ENCODE data around the gene LAMA2.

The LAMA2 gene

GRCh38 chr6:129016844-129017243 lies 133.9 kb downstream of the LAMA2 start:
- no peak overlapping the region for H3K4me2 ChIP-seq (ENCODE audit: low read length)
- no peak overlapping the region for H3K9ac ChIP-seq (ENCODE audit: low read length)
- no peaks in the 10 kb centered on the region for H3K9me3 ChIP-seq (ENCODE audit: insufficient read depth, low read length)
- H3K27ac ChIP-seq (ENCODE audit: low read length) = no peak overlapping the region
- TF ChIP-seq EZH2phosphoT487 (IDR thresholded peaks at IDR 0.05; ENCODE audit: low read depth) (no peak), CTCF (IDR thresholded peaks at IDR 0.05; ENCODE audit: low read depth, low read length) (no peak)
- H3K4me3 ChIP-seq (ENCODE audit: low read length) = no peak overlapping the region
- no peaks in the 10 kb centered on the region for H3K79me2 ChIP-seq (ENCODE audit: low read length)
- H3K36me3 ChIP-seq (replicated peaks; ENCODE audit: low read depth, low read length) = no peaks in the 10 kb centered on the region
- H3K27me3 ChIP-seq (ENCODE audit: low read depth, low read length) = no peaks in the 10 kb centered on the region
- H4K20me1 ChIP-seq (ENCODE audit: insufficient read depth, low read length) = no peaks in the 10 kb centered on the region
- H3K4me1 ChIP-seq (ENCODE audit: low read length) = no peaks in the 10 kb centered on the region
- H2AFZ ChIP-seq (ENCODE audit: low read depth, low read length) = no peak overlapping the region

- Histone ChIP-seq H3K4me1 (ENCODE audit: low read length) (no peaks in the 10 kb centered on the region), H3K27me3 (ENCODE audit: low read depth, low read length) (no peaks in the 10 kb centered on the region), H4K20me1 (ENCODE audit: insufficient read depth, low read length) (no peaks in the 10 kb centered on the region)
These were observed 139.1 kb downstream of the LAMA2 start for GRCh38 chr6:129022011-129022553.

GRCh38 chr6:129026601-129027000 lies 143.7 kb downstream of the LAMA2 start:
- no peaks in the 10 kb centered on the region for H3K27me3 ChIP-seq (ENCODE audit: low read depth, low read length)

More at GRCh38 chr6:129022011-129022553, 139.1 kb downstream of the LAMA2 start:
- Histone ChIP-seq H3K4me3 (ENCODE audit: low read length) (no peak overlapping the region), H3K36me3 (replicated peaks; ENCODE audit: low read depth, low read length) (no peaks in the 10 kb centered on the region), H3K9ac (ENCODE audit: low read length) (no peak overlapping the region), H3K4me2 (ENCODE audit: low read length) (no peak overlapping the region), H3K27ac (ENCODE audit: low read length) (no peak overlapping the region), H3K79me2 (ENCODE audit: low read length) (no peaks in the 10 kb centered on the region), H2AFZ (ENCODE audit: low read depth, low read length) (no peak overlapping the region), H3K9me3 (ENCODE audit: insufficient read depth, low read length) (no peaks in the 10 kb centered on the region)
- no peak for TF ChIP-seq EZH2phosphoT487 (IDR thresholded peaks at IDR 0.05; ENCODE audit: low read depth)
- TF ChIP-seq CTCF (IDR thresholded peaks at IDR 0.05; ENCODE audit: low read depth, low read length) = no peak

GRCh38 chr6:129029778-129030177 lies 146.8 kb downstream of the LAMA2 start:
- TF ChIP-seq CTCF (IDR thresholded peaks at IDR 0.05; ENCODE audit: low read depth, low read length) (no peak), EZH2phosphoT487 (IDR thresholded peaks at IDR 0.05; ENCODE audit: low read depth) (no peak)
- H3K79me2 ChIP-seq (ENCODE audit: low read length) = no peaks in the 10 kb centered on the region
- no peak overlapping the region for H3K4me3 ChIP-seq (ENCODE audit: low read length)
- H3K27ac ChIP-seq (ENCODE audit: low read length) = no peak overlapping the region
- H3K9ac ChIP-seq (ENCODE audit: low read length) = no peak overlapping the region
- H3K4me2 ChIP-seq (ENCODE audit: low read length) = no peak overlapping the region
- no peaks in the 10 kb centered on the region for H3K4me1 ChIP-seq (ENCODE audit: low read length)
- no peaks in the 10 kb centered on the region for H3K27me3 ChIP-seq (ENCODE audit: low read depth, low read length)
- no peak overlapping the region for H2AFZ ChIP-seq (ENCODE audit: low read depth, low read length)
- no peaks in the 10 kb centered on the region for H3K9me3 ChIP-seq (ENCODE audit: insufficient read depth, low read length)
- H3K36me3 ChIP-seq (replicated peaks; ENCODE audit: low read depth, low read length) = no peaks in the 10 kb centered on the region
- H4K20me1 ChIP-seq (ENCODE audit: insufficient read depth, low read length) = no peaks in the 10 kb centered on the region

More at GRCh38 chr6:129026601-129027000, 143.7 kb downstream of the LAMA2 start:
- Histone ChIP-seq H2AFZ (ENCODE audit: low read depth, low read length) (no peak overlapping the region), H3K4me2 (ENCODE audit: low read length) (no peak overlapping the region), H3K79me2 (ENCODE audit: low read length) (no peaks in the 10 kb centered on the region), H3K4me1 (ENCODE audit: low read length) (no peaks in the 10 kb centered on the region), H3K36me3 (replicated peaks; ENCODE audit: low read depth, low read length) (no peaks in the 10 kb centered on the region), H4K20me1 (ENCODE audit: insufficient read depth, low read length) (no peaks in the 10 kb centered on the region), H3K9me3 (ENCODE audit: insufficient read depth, low read length) (no peaks in the 10 kb centered on the region), H3K4me3 (ENCODE audit: low read length) (no peak overlapping the region), H3K9ac (ENCODE audit: low read length) (no peak overlapping the region), H3K27ac (ENCODE audit: low read length) (no peak overlapping the region)
- TF ChIP-seq CTCF (IDR thresholded peaks at IDR 0.05; ENCODE audit: low read depth, low read length) (no peak), EZH2phosphoT487 (IDR thresholded peaks at IDR 0.05; ENCODE audit: low read depth) (no peak)
